SK-N-SH (cell line): ENCODE measurements around the gene GPATCH11. TPM values are rescaled to one million over a fixed set of nuclear protein-coding genes. Genes with fewer than 3 reads are reported as not detected.

Source experiments
- CTCF ChIA-PET: fragments of 300-600, 350-600 bp; formaldehyde crosslinking; extraction: SDS; loops from one replicate; lab custom pipeline; 2021; lab: Yijun Ruan, JAX
- POLR2A ChIA-PET: fragments of 350-600 bp; sonication (Branson Sonifier 250); formaldehyde crosslinking; extraction: SDS; loops from one replicate; lab custom pipeline; 2020; ENCODE audit warnings: antibody characterized with exemption, inconsistent platforms; lab: Yijun Ruan, JAX
- DNase-seq: peaks from one replicate; pipeline ENCODE4 v3.0.0; 2012
- H2AFZ ChIP-seq: fragments of 200-600 bp; sonication (generic); 2 replicates; pipeline ENCODE4 v1.8.1; 2016; ENCODE audit warnings: antibody characterized with exemption, mild to moderate bottlenecking, low read depth
- H3F3A ChIP-seq: fragments of 200-600 bp; sonication (generic); replicated peaks from 2 replicates; pipeline ENCODE3; 2016; ENCODE audit warnings: antibody characterized with exemption, mild to moderate bottlenecking; ENCODE audit not compliant: insufficient read depth
- H3K27ac ChIP-seq, 2 experiments: fragments of 200-500 bp in 1 of 2; fragments of 200-600 bp in 1 of 2; sonication (Bioruptor generic) in 1 of 2; sonication (generic), shearing (Covaris generic) in 1 of 2; 2 replicates each; pipeline versions ENCODE4 v1.5.1 to v1.6.1; 2014 to 2016; ENCODE audit warnings: low read depth in 2 of 2, inconsistent platforms in 1 of 2, low read length in 1 of 2, mild to moderate bottlenecking in 1 of 2, mixed read lengths in 1 of 2
- H3K27me3 ChIP-seq: fragments of 200-600 bp; sonication (generic), shearing (Covaris generic); 2 replicates; pipeline ENCODE4 v1.6.1; 2016; ENCODE audit warnings: mixed run types; ENCODE audit not compliant: insufficient read depth
- H3K36me3 ChIP-seq, 2 experiments: fragments of 200-500 bp in 1 of 2; fragments of 200-600 bp in 1 of 2; sonication (Bioruptor generic) in 1 of 2; sonication (generic) in 1 of 2; replicated peaks in 1 of 2; 2 replicates each; pipeline versions ENCODE3 to v1.5.1; 2014 to 2016; ENCODE audit warnings: low read length in 1 of 2, mild to moderate bottlenecking in 1 of 2; ENCODE audit not compliant: insufficient read depth in 2 of 2, control insufficient read depth in 1 of 2
- H3K4me1 ChIP-seq, 2 experiments: fragments of 200-500 bp in 1 of 2; fragments of 200-600 bp in 1 of 2; sonication (Bioruptor generic) in 1 of 2; sonication (generic), shearing (Covaris generic) in 1 of 2; 2 replicates each; pipeline versions ENCODE4 v1.5.1 to v1.6.1; 2014 to 2016; ENCODE audit warnings: low read depth in 1 of 2, low read length in 1 of 2, mixed run types in 1 of 2; ENCODE audit not compliant: insufficient read depth in 2 of 2, control insufficient read depth in 1 of 2
- H3K4me2 ChIP-seq: fragments of 200-600 bp; sonication (generic), shearing (Covaris generic); 2 replicates; pipeline ENCODE4 v1.6.1; 2017; ENCODE audit warnings: mixed run types
- H3K4me3 ChIP-seq, 2 experiments: fragments of 200-500 bp in 1 of 2; fragments of 200-600 bp in 1 of 2; sonication (Bioruptor generic) in 1 of 2; sonication (generic), shearing (Covaris generic) in 1 of 2; 2 replicates each; pipeline versions ENCODE4 v1.5.1 to v1.8.1; 2014 to 2016; ENCODE audit warnings: low read depth in 2 of 2, inconsistent platforms in 1 of 2, low read length in 1 of 2, mild to moderate bottlenecking in 1 of 2, mixed read lengths in 1 of 2, moderate library complexity in 1 of 2
- H3K79me2 ChIP-seq: fragments of 200-600 bp; sonication (generic); 2 replicates; pipeline ENCODE4 v1.8.1; 2017; ENCODE audit warnings: mild to moderate bottlenecking; ENCODE audit not compliant: insufficient read depth
- H3K9ac ChIP-seq: fragments of 200-600 bp; sonication (generic); 2 replicates; pipeline ENCODE4 v1.6.1; 2017; ENCODE audit warnings: mixed run types
- H3K9me2 ChIP-seq: fragments of 200-600 bp; sonication (generic); 2 replicates; pipeline ENCODE4 v1.6.1; 2017; ENCODE audit warnings: mixed run types
- H3K9me3 ChIP-seq: fragments of 200-600 bp; sonication (generic); 2 replicates; pipeline ENCODE4 v1.6.1; 2017; ENCODE audit warnings: mixed run types, mild to moderate bottlenecking, moderate library complexity
- H4K20me1 ChIP-seq: fragments of 200-600 bp; sonication (generic); 2 replicates; pipeline ENCODE4 v1.6.1; 2017; ENCODE audit warnings: mild to moderate bottlenecking, mixed run types; ENCODE audit not compliant: insufficient read depth
- FOSL2 ChIP-seq: IDR thresholded peaks from 2 replicates; pipeline ENCODE4 v1.4.0; 2012; ENCODE audit warnings: low read depth, mild to moderate bottlenecking, moderate library complexity, borderline replicate concordance
- FOXJ3 ChIP-seq: sonication (generic); formaldehyde crosslinking; IDR thresholded peaks from 2 replicates; pipeline ENCODE4 v1.5.1; 2020; ENCODE audit warnings: mild to moderate bottlenecking, missing genetic modification reagents
- GATA2 ChIP-seq: sonication (generic); formaldehyde crosslinking; IDR thresholded peaks from 2 replicates; pipeline ENCODE4 v1.5.0; 2020; ENCODE audit warnings: mild to moderate bottlenecking, missing genetic modification reagents
- RAD21 ChIP-seq: IDR thresholded peaks from 2 replicates; pipeline ENCODE4 v1.6.1; 2012; ENCODE audit warnings: mild to moderate bottlenecking, low read length
- TCF12 ChIP-seq: IDR thresholded peaks from 2 replicates; pipeline ENCODE4 v1.4.0; 2012
- YY1 ChIP-seq: IDR thresholded peaks from 2 replicates; pipeline ENCODE4 v1.4.0; 2012; ENCODE audit warnings: low read depth, mild to moderate bottlenecking
- WGBS: methylation state at CpG from one replicate; pipeline ENCODE4 v1.1.6; 2017; ENCODE audit warnings: low lambda C conversion rate; 5-methylcytosine and 5-hydroxymethylcytosine counted together
- polyA plus RNA-seq, 3 experiments: library from polyadenylated mRNA; depleted of rRNA; stranded (reverse); fragments of >200 nt; gene quantifications; 2 replicates each; pipeline ENCODE4 v1.2.3, GENCODE V29; 2012
- TF ChIP-seq, protein P1 (sequence below): fragments of 200-600 bp; sonication (generic); IDR thresholded peaks from 2 replicates; pipeline ENCODE4 v1.6.1; 2017; ENCODE audit warnings: antibody characterized with exemption, mild to moderate bottlenecking, moderate library complexity
- TF ChIP-seq, protein P2 (sequence below): IDR thresholded peaks from 2 replicates; pipeline ENCODE4 v1.6.1; 2012; ENCODE audit warnings: mild to moderate bottlenecking, low read depth, low read length, moderate library complexity
- TF ChIP-seq, protein P3 (sequence below): IDR thresholded peaks from 2 replicates; pipeline ENCODE4 v1.4.0; 2012; ENCODE audit warnings: low read depth, borderline replicate concordance
- TF ChIP-seq, protein P4 (sequence below): IDR thresholded peaks from 2 replicates; pipeline ENCODE4 v1.4.0; 2012; ENCODE audit warnings: low read depth
- TF ChIP-seq, protein P5 (sequence below): IDR thresholded peaks from 2 replicates; pipeline ENCODE4 v1.4.0; 2012; ENCODE audit warnings: low read depth, borderline replicate concordance
- TF ChIP-seq, protein P6 (sequence below): fragments of 150-350 bp; IDR thresholded peaks from 2 replicates; pipeline ENCODE4 v1.6.1; 2017; ENCODE audit warnings: antibody characterized with exemption, low read length, low read depth, borderline replicate concordance

The GPATCH11 gene
- polyA plus RNA-seq, 1 of the 3 experiments (the other 2 are of a cell fraction): 2.9 TPM

DNA sequence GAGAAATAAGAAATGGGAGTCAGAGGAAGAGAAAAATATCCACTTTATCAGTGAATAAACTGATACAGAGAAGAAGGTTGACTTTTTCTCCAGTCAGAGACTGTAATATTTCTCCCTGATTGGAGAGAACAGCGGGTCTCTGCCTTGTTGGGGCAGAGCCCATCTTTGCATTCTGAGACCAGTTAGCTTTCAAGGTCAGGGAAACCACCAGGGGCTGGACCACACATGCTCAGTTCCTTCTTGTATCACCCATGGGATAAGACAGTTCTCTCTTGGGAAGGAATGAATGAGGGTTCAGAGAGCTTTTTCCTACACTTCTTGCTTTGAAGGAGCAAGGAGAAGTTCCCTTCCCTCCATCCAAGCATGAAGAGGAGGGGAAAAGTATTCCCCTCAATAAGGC is 12.2 kb downstream of the GPATCH11 start:
- no peak overlapping the region for H2AFZ ChIP-seq
- H3K27ac ChIP-seq: no peak overlapping the region
- H3K27me3 ChIP-seq: no peaks in the 10 kb centered on the region
- H3K9me3 ChIP-seq: no peaks in the 10 kb centered on the region
- no peak overlapping the region for H3K4me2 ChIP-seq
- H3K79me2 ChIP-seq: no peaks in the 10 kb centered on the region
- H3K9ac ChIP-seq: no peak overlapping the region
- H3K4me3 ChIP-seq: no peak overlapping the region
- DNase-seq: no peak
- TF ChIP-seq FOXJ3 (CRISPR knock-in tag) (no peak), YY1 (no peak), RAD21 (no peak)
- TF ChIP-seq, protein P1, sequence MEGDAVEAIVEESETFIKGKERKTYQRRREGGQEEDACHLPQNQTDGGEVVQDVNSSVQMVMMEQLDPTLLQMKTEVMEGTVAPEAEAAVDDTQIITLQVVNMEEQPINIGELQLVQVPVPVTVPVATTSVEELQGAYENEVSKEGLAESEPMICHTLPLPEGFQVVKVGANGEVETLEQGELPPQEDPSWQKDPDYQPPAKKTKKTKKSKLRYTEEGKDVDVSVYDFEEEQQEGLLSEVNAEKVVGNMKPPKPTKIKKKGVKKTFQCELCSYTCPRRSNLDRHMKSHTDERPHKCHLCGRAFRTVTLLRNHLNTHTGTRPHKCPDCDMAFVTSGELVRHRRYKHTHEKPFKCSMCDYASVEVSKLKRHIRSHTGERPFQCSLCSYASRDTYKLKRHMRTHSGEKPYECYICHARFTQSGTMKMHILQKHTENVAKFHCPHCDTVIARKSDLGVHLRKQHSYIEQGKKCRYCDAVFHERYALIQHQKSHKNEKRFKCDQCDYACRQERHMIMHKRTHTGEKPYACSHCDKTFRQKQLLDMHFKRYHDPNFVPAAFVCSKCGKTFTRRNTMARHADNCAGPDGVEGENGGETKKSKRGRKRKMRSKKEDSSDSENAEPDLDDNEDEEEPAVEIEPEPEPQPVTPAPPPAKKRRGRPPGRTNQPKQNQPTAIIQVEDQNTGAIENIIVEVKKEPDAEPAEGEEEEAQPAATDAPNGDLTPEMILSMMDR: no peak
- TF ChIP-seq, protein P2, sequence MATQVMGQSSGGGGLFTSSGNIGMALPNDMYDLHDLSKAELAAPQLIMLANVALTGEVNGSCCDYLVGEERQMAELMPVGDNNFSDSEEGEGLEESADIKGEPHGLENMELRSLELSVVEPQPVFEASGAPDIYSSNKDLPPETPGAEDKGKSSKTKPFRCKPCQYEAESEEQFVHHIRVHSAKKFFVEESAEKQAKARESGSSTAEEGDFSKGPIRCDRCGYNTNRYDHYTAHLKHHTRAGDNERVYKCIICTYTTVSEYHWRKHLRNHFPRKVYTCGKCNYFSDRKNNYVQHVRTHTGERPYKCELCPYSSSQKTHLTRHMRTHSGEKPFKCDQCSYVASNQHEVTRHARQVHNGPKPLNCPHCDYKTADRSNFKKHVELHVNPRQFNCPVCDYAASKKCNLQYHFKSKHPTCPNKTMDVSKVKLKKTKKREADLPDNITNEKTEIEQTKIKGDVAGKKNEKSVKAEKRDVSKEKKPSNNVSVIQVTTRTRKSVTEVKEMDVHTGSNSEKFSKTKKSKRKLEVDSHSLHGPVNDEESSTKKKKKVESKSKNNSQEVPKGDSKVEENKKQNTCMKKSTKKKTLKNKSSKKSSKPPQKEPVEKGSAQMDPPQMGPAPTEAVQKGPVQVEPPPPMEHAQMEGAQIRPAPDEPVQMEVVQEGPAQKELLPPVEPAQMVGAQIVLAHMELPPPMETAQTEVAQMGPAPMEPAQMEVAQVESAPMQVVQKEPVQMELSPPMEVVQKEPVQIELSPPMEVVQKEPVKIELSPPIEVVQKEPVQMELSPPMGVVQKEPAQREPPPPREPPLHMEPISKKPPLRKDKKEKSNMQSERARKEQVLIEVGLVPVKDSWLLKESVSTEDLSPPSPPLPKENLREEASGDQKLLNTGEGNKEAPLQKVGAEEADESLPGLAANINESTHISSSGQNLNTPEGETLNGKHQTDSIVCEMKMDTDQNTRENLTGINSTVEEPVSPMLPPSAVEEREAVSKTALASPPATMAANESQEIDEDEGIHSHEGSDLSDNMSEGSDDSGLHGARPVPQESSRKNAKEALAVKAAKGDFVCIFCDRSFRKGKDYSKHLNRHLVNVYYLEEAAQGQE: no peak
- WGBS: 96% methylated on average over 1 of the region's 1 CpG
- no peaks in the 10 kb centered on the region for H3K4me1 ChIP-seq
- H3K36me3 ChIP-seq: peaks cover 81 to 83% of the 10 kb centered on the region in 2 experiments
- H3F3A ChIP-seq: no peaks in the 10 kb centered on the region
- no peaks in the 10 kb centered on the region for H3K9me2 ChIP-seq
- no peaks in the 10 kb centered on the region for H4K20me1 ChIP-seq
- CTCF ChIA-PET: no interaction called here
- POLR2A ChIA-PET: no interaction called here

DNA sequence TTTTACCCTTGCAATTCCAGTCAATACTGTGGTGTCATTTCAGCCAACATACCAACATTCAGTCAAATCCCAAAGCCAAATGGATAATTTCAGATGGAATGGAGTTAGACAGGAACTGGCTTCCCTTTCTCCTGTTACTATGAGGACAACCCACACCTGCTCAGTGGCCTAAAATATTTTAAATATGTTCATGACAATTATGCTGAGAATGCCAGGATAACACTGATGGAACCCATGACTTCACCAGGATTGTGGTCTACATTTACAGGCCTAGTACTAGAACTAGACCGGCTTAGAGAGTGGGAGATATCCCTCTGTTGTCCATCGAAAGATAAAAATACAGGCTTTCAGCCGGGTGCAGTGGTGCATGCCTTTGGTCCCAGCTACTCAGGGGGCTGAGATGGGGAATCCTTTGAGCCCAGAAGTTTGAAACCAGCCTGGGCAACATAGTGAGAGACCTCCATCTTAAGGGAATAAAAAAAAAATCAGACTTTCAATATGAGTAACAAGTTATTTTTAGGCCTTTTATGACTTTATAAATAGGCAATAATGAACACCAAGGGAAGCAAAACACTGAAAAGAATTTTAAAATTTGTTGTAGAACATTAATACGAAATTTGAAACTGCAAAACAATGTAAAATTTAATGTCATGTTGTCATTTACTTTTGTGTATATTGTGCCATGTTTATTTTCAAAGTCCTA is 14.2 kb downstream of the GPATCH11 start:
- ChIA-PET CTCF (interaction anchor here (0.8 kb wide), 1 partner anchor 11 kb away, joined by 3 read pairs; no protein-coding TSS in a partner anchor), POLR2A (no interaction called here)
- no peak overlapping the region for H3K4me2 ChIP-seq
- no peaks in the 10 kb centered on the region for H3K9me2 ChIP-seq
- no peak overlapping the region for H3K9ac ChIP-seq
- no peaks in the 10 kb centered on the region for H3K27me3 ChIP-seq
- H3K4me3 ChIP-seq: no peak overlapping the region
- no peak overlapping the region for H2AFZ ChIP-seq
- H3K36me3 ChIP-seq: peaks cover 76 to 78% of the 10 kb centered on the region in 2 experiments
- no peaks in the 10 kb centered on the region for H4K20me1 ChIP-seq
- no peaks in the 10 kb centered on the region for H3F3A ChIP-seq
- no peak overlapping the region for H3K27ac ChIP-seq
- DNase-seq: no peak
- H3K4me1 ChIP-seq: no peaks in the 10 kb centered on the region; a peak in 1 of 4 replicates
- 90% methylated on average over 4 of the region's 4 CpGs for WGBS
- no peaks in the 10 kb centered on the region for H3K79me2 ChIP-seq
- no peaks in the 10 kb centered on the region for H3K9me3 ChIP-seq
- TF ChIP-seq, protein P3, sequence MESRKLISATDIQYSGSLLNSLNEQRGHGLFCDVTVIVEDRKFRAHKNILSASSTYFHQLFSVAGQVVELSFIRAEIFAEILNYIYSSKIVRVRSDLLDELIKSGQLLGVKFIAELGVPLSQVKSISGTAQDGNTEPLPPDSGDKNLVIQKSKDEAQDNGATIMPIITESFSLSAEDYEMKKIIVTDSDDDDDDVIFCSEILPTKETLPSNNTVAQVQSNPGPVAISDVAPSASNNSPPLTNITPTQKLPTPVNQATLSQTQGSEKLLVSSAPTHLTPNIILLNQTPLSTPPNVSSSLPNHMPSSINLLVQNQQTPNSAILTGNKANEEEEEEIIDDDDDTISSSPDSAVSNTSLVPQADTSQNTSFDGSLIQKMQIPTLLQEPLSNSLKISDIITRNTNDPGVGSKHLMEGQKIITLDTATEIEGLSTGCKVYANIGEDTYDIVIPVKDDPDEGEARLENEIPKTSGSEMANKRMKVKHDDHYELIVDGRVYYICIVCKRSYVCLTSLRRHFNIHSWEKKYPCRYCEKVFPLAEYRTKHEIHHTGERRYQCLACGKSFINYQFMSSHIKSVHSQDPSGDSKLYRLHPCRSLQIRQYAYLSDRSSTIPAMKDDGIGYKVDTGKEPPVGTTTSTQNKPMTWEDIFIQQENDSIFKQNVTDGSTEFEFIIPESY: no peak
- TF ChIP-seq TCF12 (no peak), RAD21 (no peak), FOXJ3 (CRISPR knock-in tag) (no peak), YY1 (no peak), FOSL2 (no peak), GATA2 (CRISPR knock-in tag) (no peak)
- TF ChIP-seq, protein P1: no peak
- TF ChIP-seq, protein P4, sequence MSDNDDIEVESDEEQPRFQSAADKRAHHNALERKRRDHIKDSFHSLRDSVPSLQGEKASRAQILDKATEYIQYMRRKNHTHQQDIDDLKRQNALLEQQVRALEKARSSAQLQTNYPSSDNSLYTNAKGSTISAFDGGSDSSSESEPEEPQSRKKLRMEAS: no peak
- TF ChIP-seq, protein P5, sequence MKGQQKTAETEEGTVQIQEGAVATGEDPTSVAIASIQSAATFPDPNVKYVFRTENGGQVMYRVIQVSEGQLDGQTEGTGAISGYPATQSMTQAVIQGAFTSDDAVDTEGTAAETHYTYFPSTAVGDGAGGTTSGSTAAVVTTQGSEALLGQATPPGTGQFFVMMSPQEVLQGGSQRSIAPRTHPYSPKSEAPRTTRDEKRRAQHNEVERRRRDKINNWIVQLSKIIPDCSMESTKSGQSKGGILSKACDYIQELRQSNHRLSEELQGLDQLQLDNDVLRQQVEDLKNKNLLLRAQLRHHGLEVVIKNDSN: no peak
- TF ChIP-seq, protein P6, sequence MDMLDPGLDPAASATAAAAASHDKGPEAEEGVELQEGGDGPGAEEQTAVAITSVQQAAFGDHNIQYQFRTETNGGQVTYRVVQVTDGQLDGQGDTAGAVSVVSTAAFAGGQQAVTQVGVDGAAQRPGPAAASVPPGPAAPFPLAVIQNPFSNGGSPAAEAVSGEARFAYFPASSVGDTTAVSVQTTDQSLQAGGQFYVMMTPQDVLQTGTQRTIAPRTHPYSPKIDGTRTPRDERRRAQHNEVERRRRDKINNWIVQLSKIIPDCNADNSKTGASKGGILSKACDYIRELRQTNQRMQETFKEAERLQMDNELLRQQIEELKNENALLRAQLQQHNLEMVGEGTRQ: no peak
